ENCODE measurements around the gene KRTAP5-9. TPM values are rescaled to one million over a fixed set of nuclear protein-coding genes. Genes with fewer than 3 reads are reported as not detected.
"Not testable (repeated sequence)": the region's sequence is repeated elsewhere in the genome, so short reads cannot be mapped to it uniquely, and the experiment has no call there.

KRTAP5-9 gene
- total RNA-seq, 4 donors from 2014 or later, result 1.3 to 2.0 TPM; not detected in 2

- Histone ChIP-seq H3K27me3 (no peaks in the 10 kb centered on the region), H3K27ac (no peak overlapping the region), H3K9me3 (no peaks in the 10 kb centered on the region), H3K4me3 (no peak overlapping the region), H3K36me3 (no peaks in the 10 kb centered on the region), H3K4me1 (no peaks in the 10 kb centered on the region)
- TF ChIP-seq POLR2A (IDR thresholded peaks at IDR 0.05) (no peak), CTCF (IDR thresholded peaks at IDR 0.05) (no peak)
- no peak for DNase-seq
Observed at GRCh38 chr11:71577469-71578004, 29.3 kb downstream of the KRTAP5-9 start.

GRCh38 chr11:71579513-71579912 lies 31.3 kb downstream of the KRTAP5-9 start:
- H3K36me3 ChIP-seq, H3K9me3 ChIP-seq, H3K27ac ChIP-seq, H3K4me1 ChIP-seq, DNase-seq, H3K27me3 ChIP-seq, H3K4me3 ChIP-seq: not testable (repeated sequence)

GRCh38 chr11:71580057-71581003 lies 32.1 kb downstream of the KRTAP5-9 start:
- H3K27me3 ChIP-seq, result no peaks in the 10 kb centered on the region
- peak in 2 of 3 donors; percentile 19 to 77 for DNase-seq
- no peak overlapping the region for H3K4me3 ChIP-seq
- no peaks in the 10 kb centered on the region for H3K36me3 ChIP-seq
- no peaks in the 10 kb centered on the region for H3K4me1 ChIP-seq
- no peaks in the 10 kb centered on the region for H3K9me3 ChIP-seq
- no peak overlapping the region for H3K27ac ChIP-seq
- TF ChIP-seq CTCF (IDR thresholded peaks at IDR 0.05) (peak; percentile 49 to 83 (median 66)), POLR2A (IDR thresholded peaks at IDR 0.05) (no peak)

- Histone ChIP-seq H3K27ac (no peak overlapping the region), H3K9me3 (no peaks in the 10 kb centered on the region), H3K36me3 (no peaks in the 10 kb centered on the region), H3K4me3 (no peak overlapping the region), H3K27me3 (no peaks in the 10 kb centered on the region), H3K4me1 (no peaks in the 10 kb centered on the region)
- TF ChIP-seq POLR2A (IDR thresholded peaks at IDR 0.05), result no peak
- no peak for TF ChIP-seq CTCF (IDR thresholded peaks at IDR 0.05)
- no peak for DNase-seq
Observed at GRCh38 chr11:71581826-71582225, 33.6 kb downstream of the KRTAP5-9 start.

GRCh38 chr11:71582309-71582895 lies 34.2 kb downstream of the KRTAP5-9 start, which contains the start of gene KRTAP5-11:
TSS of gene KRTAP5-11 (minus strand) at chr11:71582875. CDS start at chr11:71582837, 38 bp downstream.
- no peak within 1 kb of the TSS for H3K4me3 ChIP-seq
- no peaks in the 10 kb centered on the region for H3K9me3 ChIP-seq
- no peak for DNase-seq
- TF ChIP-seq CTCF (IDR thresholded peaks at IDR 0.05) (no peak), POLR2A (IDR thresholded peaks at IDR 0.05) (no peak)
- H3K27me3 ChIP-seq, result no peaks in the 10 kb centered on the region
- H3K4me1 ChIP-seq, result no peaks in the 10 kb centered on the region
- no peaks in the 10 kb centered on the region for H3K36me3 ChIP-seq
- no peak within 1 kb of the TSS for H3K27ac ChIP-seq

- not testable (repeated sequence) for H3K4me3 ChIP-seq, H3K36me3 ChIP-seq, H3K4me1 ChIP-seq, H3K27me3 ChIP-seq, DNase-seq, H3K9me3 ChIP-seq, H3K27ac ChIP-seq
Observed at GRCh38 chr11:71582969-71583368, 34.7 kb downstream of the KRTAP5-9 start.

GRCh38 chr11:71585673-71586072 lies 37.5 kb downstream of the KRTAP5-9 start:
- H3K9me3 ChIP-seq, H3K27ac ChIP-seq, H3K4me1 ChIP-seq: not testable (repeated sequence)

GRCh38 chr11:71588314-71588713 lies 40.1 kb downstream of the KRTAP5-9 start:
- not testable (repeated sequence) for H3K4me3 ChIP-seq

More at GRCh38 chr11:71585673-71586072, 37.5 kb downstream of the KRTAP5-9 start:
- H3K4me3 ChIP-seq, DNase-seq, H3K27me3 ChIP-seq, H3K36me3 ChIP-seq: not testable (repeated sequence)

GRCh38 chr11:71588822-71589545 lies 40.8 kb downstream of the KRTAP5-9 start:
- not testable (repeated sequence) for H3K36me3 ChIP-seq, H3K4me3 ChIP-seq, H3K27ac ChIP-seq, H3K4me1 ChIP-seq, H3K9me3 ChIP-seq, H3K27me3 ChIP-seq, DNase-seq

More at GRCh38 chr11:71588314-71588713, 40.1 kb downstream of the KRTAP5-9 start:
- H3K27ac ChIP-seq, H3K27me3 ChIP-seq, H3K4me1 ChIP-seq, H3K9me3 ChIP-seq, H3K36me3 ChIP-seq, DNase-seq: not testable (repeated sequence)
